LNCAP (cell line): Measurements from ENCODE around the gene CCDC71L.

Experiments used
- TF ChIP-seq, protein P1 (sequence below): fragments of 450-650 bp; IDR thresholded peaks from 2 replicates; pipeline ENCODE4 v1.5.1; 2017; ENCODE audit warnings: mild to moderate bottlenecking

Gene CCDC71L

DNA sequence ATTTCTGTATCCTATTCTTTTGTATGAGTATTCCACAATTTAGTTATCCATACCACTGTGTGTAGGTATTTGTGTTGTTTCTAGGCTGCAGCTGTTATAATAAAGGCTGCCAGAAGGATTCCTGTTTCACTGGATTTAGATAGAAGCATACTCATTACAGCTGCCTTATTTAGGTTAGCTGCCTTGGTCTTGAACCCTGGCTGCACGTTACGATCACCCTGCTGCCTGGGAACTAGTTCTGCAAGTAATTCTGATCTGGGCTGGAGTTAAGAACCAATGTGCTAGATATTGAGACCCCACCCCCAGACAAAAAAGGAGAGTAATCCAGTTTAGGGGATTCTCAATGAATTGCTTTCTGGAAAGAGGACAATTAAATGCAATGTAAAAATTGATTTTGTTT lies 43.1 kb downstream of the CCDC71L start:
- TF ChIP-seq, protein P1, sequence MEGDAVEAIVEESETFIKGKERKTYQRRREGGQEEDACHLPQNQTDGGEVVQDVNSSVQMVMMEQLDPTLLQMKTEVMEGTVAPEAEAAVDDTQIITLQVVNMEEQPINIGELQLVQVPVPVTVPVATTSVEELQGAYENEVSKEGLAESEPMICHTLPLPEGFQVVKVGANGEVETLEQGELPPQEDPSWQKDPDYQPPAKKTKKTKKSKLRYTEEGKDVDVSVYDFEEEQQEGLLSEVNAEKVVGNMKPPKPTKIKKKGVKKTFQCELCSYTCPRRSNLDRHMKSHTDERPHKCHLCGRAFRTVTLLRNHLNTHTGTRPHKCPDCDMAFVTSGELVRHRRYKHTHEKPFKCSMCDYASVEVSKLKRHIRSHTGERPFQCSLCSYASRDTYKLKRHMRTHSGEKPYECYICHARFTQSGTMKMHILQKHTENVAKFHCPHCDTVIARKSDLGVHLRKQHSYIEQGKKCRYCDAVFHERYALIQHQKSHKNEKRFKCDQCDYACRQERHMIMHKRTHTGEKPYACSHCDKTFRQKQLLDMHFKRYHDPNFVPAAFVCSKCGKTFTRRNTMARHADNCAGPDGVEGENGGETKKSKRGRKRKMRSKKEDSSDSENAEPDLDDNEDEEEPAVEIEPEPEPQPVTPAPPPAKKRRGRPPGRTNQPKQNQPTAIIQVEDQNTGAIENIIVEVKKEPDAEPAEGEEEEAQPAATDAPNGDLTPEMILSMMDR = no peak

DNA sequence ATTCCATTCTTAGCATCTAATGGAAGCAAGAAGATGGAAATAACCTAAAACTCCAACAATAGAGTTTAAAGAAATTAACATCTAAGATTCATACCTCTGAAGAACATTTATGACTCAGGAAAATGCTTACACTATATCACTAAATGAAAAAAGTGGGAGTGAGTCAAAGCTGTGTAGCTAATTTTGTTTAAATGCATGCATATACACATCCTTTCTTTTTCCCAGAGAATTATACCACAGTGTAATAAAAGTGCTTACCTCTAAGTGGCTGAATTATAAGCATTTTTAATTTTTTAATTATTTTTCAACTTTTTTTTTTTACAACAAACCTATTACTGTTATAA lies 44.3 kb downstream of the CCDC71L start:
- TF ChIP-seq, protein P1 = no peak

DNA sequence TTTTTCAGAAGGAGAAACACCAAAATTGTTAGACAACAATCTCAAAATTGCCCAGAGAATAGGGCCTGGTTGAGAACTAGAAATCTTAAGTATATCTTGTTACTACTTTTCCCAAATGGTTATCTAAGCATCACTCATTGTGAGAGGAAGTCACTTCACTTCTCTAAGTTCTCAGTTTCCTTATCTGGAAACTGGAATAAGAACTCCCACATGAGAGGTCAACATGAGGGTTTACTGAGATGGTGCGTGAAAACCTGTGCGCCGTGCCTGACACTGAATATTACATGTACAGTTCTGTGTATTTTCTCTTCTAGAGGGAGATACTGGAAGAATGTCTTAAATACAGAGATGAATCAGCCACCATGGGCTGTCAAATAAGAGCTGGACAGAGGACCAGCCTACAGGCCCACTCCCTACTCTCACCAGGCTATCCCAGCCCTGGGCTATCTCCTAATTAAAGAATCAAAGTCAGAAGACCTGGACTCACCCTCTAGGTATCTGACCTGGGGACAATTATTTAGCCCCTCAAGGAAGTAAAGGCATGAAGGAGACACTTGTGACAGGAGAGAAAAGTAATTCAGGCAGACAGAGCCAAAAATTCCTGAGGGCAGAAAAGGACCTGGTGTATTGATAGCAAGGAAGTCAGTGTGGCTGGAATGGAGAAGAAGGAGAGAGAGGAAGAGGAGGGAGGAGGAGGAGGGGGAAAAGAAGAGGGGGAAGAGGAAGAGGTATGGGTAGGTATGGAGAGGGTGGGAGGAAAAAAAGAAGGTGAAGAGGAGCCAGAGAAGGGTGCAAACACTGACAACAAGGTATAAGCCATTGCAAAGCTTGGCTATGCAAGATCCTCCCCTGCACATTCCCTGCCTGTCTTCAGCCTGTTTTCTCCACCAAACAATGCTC lies 44.9 kb downstream of the CCDC71L start:
- TF ChIP-seq, protein P1 = no peak

DNA sequence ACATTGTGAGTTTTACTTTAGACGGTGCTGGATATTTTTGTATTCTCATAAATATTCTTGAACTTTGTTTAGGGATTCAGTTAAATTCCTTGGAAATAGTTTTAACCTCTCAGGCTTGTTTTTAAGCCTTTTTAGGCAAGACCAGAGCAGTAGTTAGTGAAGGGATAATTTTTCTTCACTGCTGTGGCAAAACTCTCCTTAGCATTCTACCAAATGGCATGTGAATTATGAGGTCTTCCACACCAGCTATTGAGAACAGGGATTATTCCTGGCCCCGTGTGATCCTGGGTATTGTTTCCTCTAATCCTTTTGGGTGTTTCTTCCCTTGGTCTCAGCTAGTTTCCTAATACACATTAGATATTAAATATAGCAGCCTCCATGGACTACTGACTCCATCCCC lies 46.2 kb downstream of the CCDC71L start:
- TF ChIP-seq, protein P1 = no peak

DNA sequence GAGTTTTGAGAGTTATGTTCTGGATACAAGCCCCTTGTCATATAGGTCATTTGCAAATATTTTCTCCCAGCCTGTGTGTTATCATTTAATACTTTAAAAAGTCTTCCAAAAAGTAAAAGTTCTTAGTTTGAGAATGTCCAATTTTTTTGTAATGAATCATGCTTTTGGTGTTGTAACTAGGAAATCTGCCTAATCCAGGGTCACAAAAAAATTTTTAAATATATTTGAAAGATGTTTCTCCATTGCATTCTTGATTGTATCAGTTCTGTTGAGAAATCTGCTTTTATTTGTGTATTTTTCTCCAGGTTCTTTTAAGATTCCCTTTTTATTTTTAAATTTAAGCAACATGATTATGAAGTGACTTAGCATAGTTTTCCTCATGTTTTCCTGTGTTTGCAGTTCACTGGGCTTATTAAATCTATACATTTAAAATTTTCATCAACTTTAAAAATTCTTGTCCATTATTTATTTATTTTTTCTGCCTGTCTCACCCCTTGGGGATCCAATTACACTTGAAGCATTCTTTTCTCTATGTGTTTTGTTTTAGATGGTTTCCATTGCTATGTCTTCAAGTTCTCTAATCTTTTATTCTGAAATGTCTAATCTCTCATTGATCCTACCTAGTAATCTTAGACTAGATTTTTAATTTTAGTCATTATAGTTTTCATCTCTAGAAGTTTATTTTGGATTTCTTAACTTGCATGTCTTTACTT lies 47.0 kb downstream of the CCDC71L start:
- TF ChIP-seq, protein P1 = no peak

DNA sequence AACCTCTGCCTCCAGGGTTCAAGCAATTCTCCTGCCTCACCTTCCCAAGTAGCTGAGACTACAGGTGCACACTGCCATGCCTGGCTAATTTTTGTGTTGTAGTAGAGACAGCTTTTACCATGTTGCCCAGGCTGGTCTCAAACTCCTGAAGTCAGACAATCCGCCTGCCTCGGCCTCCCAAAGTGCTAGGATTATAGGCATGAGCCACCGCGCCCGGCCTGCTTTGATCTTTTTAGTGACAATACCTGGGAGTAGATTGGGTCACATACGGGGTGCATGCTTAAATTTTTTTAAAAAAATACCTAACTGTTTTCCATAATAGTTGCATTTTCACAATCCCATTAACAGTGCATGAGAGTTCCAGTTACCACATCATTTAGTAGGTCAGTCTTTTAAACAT lies 47.7 kb downstream of the CCDC71L start:
- TF ChIP-seq, protein P1 = no peak

DNA sequence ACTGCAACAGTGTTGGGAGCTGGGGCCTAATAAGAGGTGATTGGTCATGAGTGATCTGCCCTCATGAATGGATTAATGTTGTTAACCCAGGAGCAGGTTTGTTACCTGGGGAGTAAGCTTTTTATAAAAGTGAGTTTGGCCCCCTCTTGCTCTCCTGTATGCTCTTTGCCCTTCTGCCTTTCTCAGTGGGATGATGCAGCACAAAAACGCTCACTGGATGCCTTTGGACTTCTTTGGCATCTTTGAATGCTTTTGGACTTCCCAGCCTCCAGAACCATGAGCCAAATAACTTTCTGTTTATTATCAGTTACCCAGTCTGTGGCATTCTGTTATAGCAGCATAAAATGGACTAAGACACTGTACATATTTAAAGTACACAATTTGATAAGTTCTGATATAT lies 48.5 kb downstream of the CCDC71L start:
- TF ChIP-seq, protein P1 = no peak
